CD8-positive, alpha-beta memory T cell (primary cell): ENCODE measurements around the gene SNX6. TPM values are rescaled to one million over a fixed set of nuclear protein-coding genes. Genes with fewer than 3 reads are reported as not detected.
A peak's percentile ranks its signal among the peaks of the same experiment; 100 is the strongest.

ENCODE experiments used
- CTCF ChIA-PET: fragments of 350-600 bp; sonication (Branson Sonifier 250); formaldehyde crosslinking; loops from one replicate; lab custom pipeline; 2021; ENCODE audit warnings: antibody characterized with exemption; lab: Charles Lee
- POLR2A ChIA-PET: fragments of 350-600 bp; sonication (Branson Sonifier 250); formaldehyde crosslinking; loops from one replicate; lab custom pipeline; 2021; ENCODE audit warnings: antibody characterized with exemption; lab: Charles Lee
- DNase-seq, 5 donors: peaks; one replicate each; pipeline versions ENCODE4 v3.0.0 to v3.0.0-alpha.2; 2020 to 2022; ENCODE audit warnings: mixed read lengths in 1 of 5
- H3K27ac ChIP-seq: one replicate; pipeline ENCODE4 v1.7.0; 2013; ENCODE audit warnings: low read depth, mild to moderate bottlenecking, low read length, moderate library complexity
- H3K27me3 ChIP-seq: 2 replicates; pipeline ENCODE4 v1.7.0; 2013; ENCODE audit warnings: low read length, mild to moderate bottlenecking; ENCODE audit not compliant: insufficient read depth, poor library complexity, severe bottlenecking
- H3K36me3 ChIP-seq: 2 replicates; pipeline ENCODE4 v1.7.0; 2013; ENCODE audit warnings: mild to moderate bottlenecking, low read length, moderate library complexity; ENCODE audit not compliant: insufficient read depth
- H3K4me1 ChIP-seq: 2 replicates; pipeline ENCODE4 v1.7.0; 2013; ENCODE audit warnings: mild to moderate bottlenecking, low read length, moderate library complexity; ENCODE audit not compliant: insufficient read depth
- H3K4me3 ChIP-seq: 2 replicates; pipeline ENCODE4 v1.7.0; 2013; ENCODE audit warnings: mild to moderate bottlenecking, low read length
- H3K9me3 ChIP-seq: 2 replicates; pipeline ENCODE4 v1.7.0; 2013; ENCODE audit warnings: mild to moderate bottlenecking, low read length
- H3K27ac Mint-ChIP-seq, 8 donors: one replicate each; pipeline ENCODE4 v1.8.0; 2020 to 2021; ENCODE audit warnings: mixed read lengths in 8 of 8, mild to moderate bottlenecking in 6 of 8, inconsistent platforms in 3 of 8, moderate library complexity in 3 of 8
- H3K27me3 Mint-ChIP-seq, 2 donors: one replicate each; pipeline ENCODE4 v1.8.0; 2020 to 2021; ENCODE audit warnings: mixed read lengths in 2 of 2, mild to moderate bottlenecking in 1 of 2, moderate library complexity in 1 of 2
- H3K36me3 Mint-ChIP-seq, 3 donors: one replicate each; pipeline ENCODE4 v1.8.0; 2020 to 2021; ENCODE audit warnings: mixed read lengths in 3 of 3, inconsistent platforms in 1 of 3, mild to moderate bottlenecking in 1 of 3
- H3K4me1 Mint-ChIP-seq, 3 donors: one replicate each; pipeline ENCODE4 v1.8.0; 2020 to 2021; ENCODE audit warnings: mixed read lengths in 3 of 3, inconsistent platforms in 1 of 3, mild to moderate bottlenecking in 1 of 3
- H3K4me3 Mint-ChIP-seq, 7 donors: one replicate each; pipeline ENCODE4 v1.8.0; 2020 to 2021; ENCODE audit warnings: mixed read lengths in 7 of 7, mild to moderate bottlenecking in 6 of 7, moderate library complexity in 4 of 7, inconsistent platforms in 2 of 7
- H3K9me3 Mint-ChIP-seq, 5 donors: one replicate each; pipeline ENCODE4 v1.8.0; 2020 to 2022; ENCODE audit warnings: mixed read lengths in 5 of 5, mild to moderate bottlenecking in 3 of 5, moderate library complexity in 2 of 5, inconsistent platforms in 1 of 5
- polyA plus RNA-seq: library from polyadenylated mRNA; unstranded; fragments of 300-500 nt; fragmentation: Illumina TruSeq; gene quantifications from one replicate; pipeline ENCODE4 v1.2.3, GENCODE V29; 2021
- total RNA-seq, 2 experiments: library from RNA; stranded (reverse); gene quantifications; one replicate each; pipeline ENCODE4 v1.2.3, GENCODE V29; 2021

The SNX6 gene
- total and polyA plus RNA-seq, 3 experiments from 2014 or later: 63.4 to 128 (median 67.1) TPM

GRCh38 chr14:34615507-34615906 is 14.4 kb downstream of the SNX6 start:
- Histone ChIP-seq H3K4me3 (no peak overlapping the region), H3K27ac (no peak overlapping the region), H3K36me3 (no peaks in the 10 kb centered on the region), H3K4me1 (peaks cover 21% of the 10 kb centered on the region), H3K9me3 (no peaks in the 10 kb centered on the region), H3K27me3 (no peaks in the 10 kb centered on the region)
- DNase-seq: no peak
- Mint-ChIP-seq H3K9me3 (no peaks in the 10 kb centered on the region), H3K36me3 (peaks cover 0 to 49% (median 3%) of the 10 kb centered on the region in 3 donors), H3K27ac (peak overlapping the region in 4 of 8 donors; percentile 7 to 57 (median 26)), H3K4me1 (peaks cover 30 to 48% (median 45%) of the 10 kb centered on the region in 3 donors), H3K4me3 (no peak overlapping the region), H3K27me3 (no peaks in the 10 kb centered on the region)
- ChIA-PET POLR2A (no interaction called here), CTCF (no interaction called here)

- CTCF ChIA-PET: no interaction called here
- H3K27me3 Mint-ChIP-seq: no peaks in the 10 kb centered on the region
- no peaks in the 10 kb centered on the region for H3K36me3 ChIP-seq
- H3K4me3 Mint-ChIP-seq: no peak overlapping the region
- H3K27me3 ChIP-seq: no peaks in the 10 kb centered on the region
- DNase-seq: peak in 1 of 5 donors; percentile 11
- H3K27ac Mint-ChIP-seq: peak overlapping the region; percentile 25 to 76 (median 40)
- H3K9me3 ChIP-seq: no peaks in the 10 kb centered on the region
- peaks cover 14% of the 10 kb centered on the region for H3K4me1 ChIP-seq
- H3K27ac ChIP-seq: no peak overlapping the region
- POLR2A ChIA-PET: no interaction called here
- no peaks in the 10 kb centered on the region for H3K9me3 Mint-ChIP-seq
- H3K4me1 Mint-ChIP-seq: peaks cover 22 to 39% (median 38%) of the 10 kb centered on the region in 3 donors
- no peak overlapping the region for H3K4me3 ChIP-seq
- peaks cover 0 to 45% (median 3%) of the 10 kb centered on the region in 3 donors for H3K36me3 Mint-ChIP-seq
These were observed 15.3 kb downstream of the SNX6 start for GRCh38 chr14:34614638-34615037.

- POLR2A ChIA-PET: no interaction called here
- Histone ChIP-seq H3K27ac (no peak overlapping the region), H3K4me1 (peaks cover 6% of the 10 kb centered on the region), H3K9me3 (no peaks in the 10 kb centered on the region), H3K36me3 (peaks cover 7% of the 10 kb centered on the region), H3K4me3 (no peak overlapping the region), H3K27me3 (no peaks in the 10 kb centered on the region)
- Mint-ChIP-seq H3K36me3 (peaks cover 0 to 52% (median 6%) of the 10 kb centered on the region in 3 donors), H3K4me3 (no peak overlapping the region), H3K27me3 (no peaks in the 10 kb centered on the region), H3K9me3 (no peaks in the 10 kb centered on the region), H3K27ac (peak overlapping the region in 6 of 8 donors; percentile 7 to 60 (median 36)), H3K4me1 (peaks cover 13 to 17% (median 13%) of the 10 kb centered on the region in 3 donors)
- no peak for DNase-seq
- CTCF ChIA-PET: no interaction called here
These were observed 19.8 kb downstream of the SNX6 start for GRCh38 chr14:34610101-34610500.

- Mint-ChIP-seq H3K4me1 (peaks cover 7 to 11% (median 8%) of the 10 kb centered on the region in 3 donors), H3K36me3 (peaks cover 0 to 75% (median 14%) of the 10 kb centered on the region in 3 donors), H3K9me3 (no peaks in the 10 kb centered on the region), H3K4me3 (no peak overlapping the region), H3K27me3 (no peaks in the 10 kb centered on the region), H3K27ac (peak overlapping the region in 4 of 8 donors; percentile 13 to 66 (median 56))
- Histone ChIP-seq H3K36me3 (peaks cover 38% of the 10 kb centered on the region), H3K27ac (no peak overlapping the region), H3K27me3 (no peaks in the 10 kb centered on the region), H3K9me3 (no peaks in the 10 kb centered on the region), H3K4me3 (no peak overlapping the region), H3K4me1 (no peaks in the 10 kb centered on the region)
- no peak for DNase-seq
- POLR2A ChIA-PET: interaction anchor here (0.8 kb wide), 1 partner anchor 1330 kb away, joined by 3 read pairs; no protein-coding TSS in a partner anchor
- CTCF ChIA-PET: no interaction called here
These were observed 24.5 kb downstream of the SNX6 start for GRCh38 chr14:34605461-34605860.

GRCh38 chr14:34604995-34605394 is 25.0 kb downstream of the SNX6 start:
- Histone ChIP-seq H3K9me3 (no peaks in the 10 kb centered on the region), H3K27me3 (no peaks in the 10 kb centered on the region), H3K27ac (no peak overlapping the region), H3K4me3 (no peak overlapping the region), H3K36me3 (peaks cover 42% of the 10 kb centered on the region), H3K4me1 (no peaks in the 10 kb centered on the region)
- Mint-ChIP-seq H3K27me3 (no peaks in the 10 kb centered on the region), H3K4me3 (no peak overlapping the region), H3K4me1 (peaks cover 7 to 11% (median 8%) of the 10 kb centered on the region in 3 donors), H3K27ac (peak overlapping the region in 2 of 8 donors; percentile 6 to 50), H3K36me3 (peaks cover 0 to 77% (median 14%) of the 10 kb centered on the region in 3 donors), H3K9me3 (no peaks in the 10 kb centered on the region)
- DNase-seq: no peak
- ChIA-PET POLR2A (no interaction called here), CTCF (no interaction called here)

- POLR2A ChIA-PET: no interaction called here
- Histone ChIP-seq H3K27me3 (no peaks in the 10 kb centered on the region), H3K4me1 (no peaks in the 10 kb centered on the region), H3K27ac (no peak overlapping the region), H3K9me3 (no peaks in the 10 kb centered on the region), H3K36me3 (peaks cover 53% of the 10 kb centered on the region), H3K4me3 (no peak overlapping the region)
- no peak for DNase-seq
- CTCF ChIA-PET: no interaction called here
- H3K27me3 Mint-ChIP-seq: no peaks in the 10 kb centered on the region
- H3K4me1 Mint-ChIP-seq: peaks cover 0 to 4% (median 4%) of the 10 kb centered on the region in 3 donors
- H3K9me3 Mint-ChIP-seq: no peaks in the 10 kb centered on the region
- peaks cover 4 to 79% (median 12%) of the 10 kb centered on the region in 3 donors for H3K36me3 Mint-ChIP-seq
- peak overlapping the region in 1 of 8 donors; percentile 54 for H3K27ac Mint-ChIP-seq
- H3K4me3 Mint-ChIP-seq: no peak overlapping the region
These were observed 33.1 kb downstream of the SNX6 start for GRCh38 chr14:34596891-34597290.

GRCh38 chr14:34593740-34594375 is 36.1 kb downstream of the SNX6 start:
- H3K4me1 ChIP-seq: no peaks in the 10 kb centered on the region
- Mint-ChIP-seq H3K27ac (peak overlapping the region in 3 of 8 donors; percentile 9 to 38 (median 12)), H3K4me1 (peaks cover 4 to 11% (median 4%) of the 10 kb centered on the region in 3 donors), H3K9me3 (no peaks in the 10 kb centered on the region), H3K36me3 (peaks cover 0 to 83% (median 16%) of the 10 kb centered on the region in 3 donors), H3K27me3 (no peaks in the 10 kb centered on the region), H3K4me3 (no peak overlapping the region)
- no peak for DNase-seq
- no peaks in the 10 kb centered on the region for H3K9me3 ChIP-seq
- ChIA-PET CTCF (no interaction called here), POLR2A (no interaction called here)
- no peaks in the 10 kb centered on the region for H3K27me3 ChIP-seq
- no peak overlapping the region for H3K27ac ChIP-seq
- no peak overlapping the region for H3K4me3 ChIP-seq
- peaks cover 36% of the 10 kb centered on the region for H3K36me3 ChIP-seq

GRCh38 chr14:34592623-34593022 is 37.3 kb downstream of the SNX6 start:
- Histone ChIP-seq H3K4me3 (no peak overlapping the region), H3K27me3 (no peaks in the 10 kb centered on the region), H3K9me3 (no peaks in the 10 kb centered on the region), H3K4me1 (no peaks in the 10 kb centered on the region), H3K27ac (no peak overlapping the region), H3K36me3 (peaks cover 24% of the 10 kb centered on the region)
- H3K27me3 Mint-ChIP-seq: no peaks in the 10 kb centered on the region
- ChIA-PET POLR2A (no interaction called here), CTCF (interaction anchor here (0.8 kb wide), 1 partner anchor 22 kb away, joined by 3 read pairs; no protein-coding TSS in a partner anchor)
- H3K4me1 Mint-ChIP-seq: peaks cover 4 to 11% (median 6%) of the 10 kb centered on the region in 3 donors
- H3K27ac Mint-ChIP-seq: peak overlapping the region in 1 of 8 donors; percentile 85
- peaks cover 0 to 79% (median 18%) of the 10 kb centered on the region in 3 donors for H3K36me3 Mint-ChIP-seq
- no peak for DNase-seq
- no peaks in the 10 kb centered on the region for H3K9me3 Mint-ChIP-seq
- H3K4me3 Mint-ChIP-seq: no peak overlapping the region
